Stimulated activated CD4-positive, alpha-beta T cell treated with anti-CD3 and anti-CD28 coated beads, Interleukin-1b, Interleukin-23, amount 100 ng/mL, for 4 hours (primary cell): ENCODE measurements around the gene RRAS.
"Not testable (repeated sequence)": the region's sequence is repeated elsewhere in the genome, so short reads cannot be mapped to it uniquely, and the experiment has no call there.

Source experiments
- DNase-seq, 2 donors: peaks; one replicate each; pipeline ENCODE4 v3.0.0-alpha.2; 2020; ENCODE audit warnings: low read depth in 2 of 2

RRAS gene

DNA sequence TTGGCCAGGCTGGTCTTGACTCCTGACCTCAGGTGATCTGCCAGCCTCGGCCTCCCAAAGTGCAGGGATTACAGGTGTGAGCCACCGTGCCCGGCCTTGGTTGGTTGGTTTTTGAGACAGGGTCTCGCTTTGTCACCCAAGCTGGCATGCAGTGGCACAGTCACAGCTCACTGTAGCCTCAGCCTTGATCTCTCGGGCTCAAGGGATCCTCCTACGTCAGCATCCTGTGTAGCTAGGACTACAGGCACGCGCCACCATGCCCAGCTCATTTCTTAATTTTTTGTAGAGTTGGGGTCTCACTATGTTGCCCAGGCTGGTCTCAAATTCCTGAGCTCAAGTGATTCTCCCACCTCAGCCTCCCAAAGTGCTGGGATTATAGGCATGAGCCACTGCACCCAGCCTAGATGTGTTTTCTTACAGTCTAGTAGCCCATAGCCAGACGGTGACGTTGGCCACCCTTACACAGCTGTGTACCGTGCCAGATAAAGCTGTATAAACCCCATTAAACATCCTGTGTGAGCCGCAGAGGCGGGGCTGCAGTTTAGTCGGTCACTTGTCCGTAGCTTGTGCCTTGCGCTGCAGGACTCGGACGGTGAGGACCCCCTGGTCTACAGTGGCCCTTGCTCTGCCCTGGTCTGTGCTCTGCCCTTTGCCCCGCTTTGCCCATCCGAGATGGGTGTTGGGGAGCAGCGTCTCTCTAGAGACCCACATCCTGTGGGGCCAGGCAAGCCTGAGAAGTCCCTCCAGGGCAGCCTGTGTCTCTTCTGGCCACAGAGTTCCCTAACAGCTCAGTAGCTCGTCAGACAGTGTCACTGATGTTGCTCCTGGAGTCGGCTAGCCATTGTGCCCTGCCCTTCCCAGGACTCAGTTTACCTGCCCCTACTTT lies 15.9 kb upstream of the RRAS start:
- DNase-seq: no peak

GRCh38 chr19:49654581-49654980 lies 14.6 kb upstream of the RRAS start:
- no peak for DNase-seq

DNA sequence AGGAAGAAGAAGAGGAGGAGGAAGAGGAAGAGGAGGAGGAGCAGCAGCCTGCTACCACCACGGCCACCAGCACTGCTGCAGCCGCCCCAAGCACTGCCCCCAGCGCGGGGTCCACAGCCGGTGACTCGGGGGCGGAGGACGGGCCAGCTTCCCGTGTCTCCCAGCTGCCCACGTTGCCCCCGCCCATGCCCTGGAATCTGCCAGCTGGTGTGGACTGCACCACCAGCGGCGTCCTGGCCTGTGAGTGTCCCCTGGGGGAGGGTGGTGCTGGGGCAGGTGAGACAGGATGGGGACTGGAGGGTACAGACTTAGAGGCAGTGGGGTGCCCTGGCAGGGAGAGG lies 13.5 kb upstream of the RRAS start:
- no peak for DNase-seq

- DNase-seq: no peak
Observed at GRCh38 chr19:49652551-49653465, 12.9 kb upstream of the RRAS start.

GRCh38 chr19:49651820-49652550 lies 12.0 kb upstream of the RRAS start:
- DNase-seq: no peak

- DNase-seq: no peak
Observed at GRCh38 chr19:49651029-49651819, 11.3 kb upstream of the RRAS start.

DNA sequence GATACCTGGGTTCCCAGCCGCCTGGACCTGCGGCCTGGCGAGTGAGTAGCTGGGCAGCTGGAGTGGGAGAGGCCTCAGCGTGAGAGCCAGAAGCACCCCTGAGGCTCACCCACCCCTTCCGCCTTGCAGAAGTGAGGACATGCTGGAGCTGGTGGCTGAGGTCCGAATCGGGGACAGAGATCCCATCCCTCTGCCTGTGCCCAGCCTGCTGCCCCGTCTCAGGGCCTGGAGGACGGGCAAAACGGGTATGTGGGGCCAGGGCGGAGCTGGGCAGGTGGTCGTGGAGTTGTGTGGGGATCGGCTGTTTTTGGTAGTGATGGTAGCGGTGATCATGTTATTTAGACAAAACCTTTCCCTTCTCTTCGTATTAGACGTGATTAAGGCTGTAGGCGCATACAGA lies 6.6 kb upstream of the RRAS start:
- no peak for DNase-seq

DNA sequence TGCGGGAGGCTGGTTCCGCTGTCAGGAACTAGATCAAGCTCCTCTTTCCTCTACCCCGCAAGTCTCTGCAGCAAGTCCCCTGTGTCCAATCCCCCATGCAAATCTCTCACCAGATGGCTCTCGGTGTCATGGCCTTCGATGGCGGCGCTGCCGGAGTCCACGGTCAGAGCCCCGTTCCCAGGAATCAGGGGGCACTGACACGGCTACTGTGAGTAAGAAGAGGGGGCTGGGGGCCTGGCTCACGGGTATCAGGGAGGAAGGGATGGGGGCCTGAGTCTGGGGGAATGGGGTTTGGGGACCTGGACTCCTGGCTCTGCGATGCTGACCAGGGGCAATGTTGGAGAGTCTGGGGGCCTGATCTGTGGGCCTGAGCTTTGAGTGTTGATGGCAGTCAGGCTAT lies 6.1 kb upstream of the RRAS start:
- DNase-seq: no peak

DNA sequence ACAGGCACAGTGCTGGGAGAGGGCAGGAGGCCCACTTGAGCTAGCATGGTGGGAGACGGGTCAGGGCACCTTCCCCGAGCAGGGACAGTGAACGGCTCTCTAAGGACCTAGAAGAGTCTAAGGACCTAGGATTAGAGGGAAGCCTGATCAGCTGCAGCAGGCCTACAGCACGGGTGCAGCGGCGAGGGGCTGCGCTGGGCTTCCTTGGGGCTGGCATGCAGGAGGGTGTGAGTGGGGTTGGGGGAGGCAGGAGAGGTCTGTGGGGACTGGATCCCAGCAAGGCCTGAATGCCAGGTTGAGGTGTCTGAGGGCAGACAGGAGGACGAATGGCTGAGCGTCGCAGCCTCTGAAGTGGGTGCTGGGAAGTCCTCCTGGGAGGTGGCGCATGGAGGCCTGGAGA lies 5.6 kb upstream of the RRAS start:
- no peak for DNase-seq

GRCh38 chr19:49643466-49643865 lies 3.5 kb upstream of the RRAS start:
- no peak for DNase-seq

GRCh38 chr19:49642492-49643035 lies 2.6 kb upstream of the RRAS start:
- no peak for DNase-seq

GRCh38 chr19:49641688-49642491 lies 1.9 kb upstream of the RRAS start, which contains the start of gene SCAF1:
Gene SCAF1, plus strand, starts transcription at chr19:49642209. Its CDS starts 2,818 bp downstream, at chr19:49645027.
- DNase-seq: peak; percentile 97

- no peak for DNase-seq
Observed at GRCh38 chr19:49639401-49640112, 386 bp downstream of the RRAS start.

- DNase-seq: no peak
Observed at GRCh38 chr19:49637821-49638738, 1.9 kb downstream of the RRAS start.

- DNase-seq: no peak
Observed at GRCh38 chr19:49636233-49636932, 3.6 kb downstream of the RRAS start.

GRCh38 chr19:49635530-49636232 lies 4.3 kb downstream of the RRAS start:
- no peak for DNase-seq

GRCh38 chr19:49633273-49633672 lies 6.7 kb downstream of the RRAS start:
- not testable (repeated sequence) for DNase-seq
